ENCODE measurements around the gene SLC25A48. TPM values are rescaled to one million over a fixed set of nuclear protein-coding genes. Genes with fewer than 3 reads are reported as not detected.

The SLC25A48 gene
- total RNA-seq, 1 experiment from 2014 or later: not detected

DNA sequence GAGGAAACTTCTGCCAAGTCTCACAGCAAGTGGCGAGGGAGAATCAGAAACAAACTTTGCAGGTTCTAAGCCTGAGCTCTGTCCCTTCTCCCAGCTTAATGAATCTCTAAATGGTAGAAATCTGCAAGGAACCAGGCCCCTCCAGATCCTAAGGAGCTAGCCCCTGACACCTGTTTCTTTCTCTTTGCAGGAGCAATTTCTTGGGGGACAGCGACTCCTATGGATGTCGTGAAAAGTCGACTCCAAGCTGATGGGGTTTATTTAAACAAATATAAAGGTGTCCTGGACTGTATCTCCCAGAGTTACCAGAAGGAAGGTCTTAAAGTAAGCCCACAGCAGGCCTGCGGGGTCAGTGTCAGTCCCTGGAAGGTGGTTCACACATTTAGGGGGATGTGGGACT is 39.4 kb downstream of the SLC25A48 start:
- TF ChIP-seq SIN3A (IDR thresholded peaks at IDR 0.05; ENCODE audit: borderline replicate concordance, insufficient read depth, low read depth, low read length) (no peak), TCF7L2 (IDR thresholded peaks at IDR 0.05; ENCODE audit: low read depth, low read length) (no peak), POLR2AphosphoS5 (IDR thresholded peaks at IDR 0.05; ENCODE audit: low read depth, low read length) (no peak)
- TF ChIP-seq, protein P1, sequence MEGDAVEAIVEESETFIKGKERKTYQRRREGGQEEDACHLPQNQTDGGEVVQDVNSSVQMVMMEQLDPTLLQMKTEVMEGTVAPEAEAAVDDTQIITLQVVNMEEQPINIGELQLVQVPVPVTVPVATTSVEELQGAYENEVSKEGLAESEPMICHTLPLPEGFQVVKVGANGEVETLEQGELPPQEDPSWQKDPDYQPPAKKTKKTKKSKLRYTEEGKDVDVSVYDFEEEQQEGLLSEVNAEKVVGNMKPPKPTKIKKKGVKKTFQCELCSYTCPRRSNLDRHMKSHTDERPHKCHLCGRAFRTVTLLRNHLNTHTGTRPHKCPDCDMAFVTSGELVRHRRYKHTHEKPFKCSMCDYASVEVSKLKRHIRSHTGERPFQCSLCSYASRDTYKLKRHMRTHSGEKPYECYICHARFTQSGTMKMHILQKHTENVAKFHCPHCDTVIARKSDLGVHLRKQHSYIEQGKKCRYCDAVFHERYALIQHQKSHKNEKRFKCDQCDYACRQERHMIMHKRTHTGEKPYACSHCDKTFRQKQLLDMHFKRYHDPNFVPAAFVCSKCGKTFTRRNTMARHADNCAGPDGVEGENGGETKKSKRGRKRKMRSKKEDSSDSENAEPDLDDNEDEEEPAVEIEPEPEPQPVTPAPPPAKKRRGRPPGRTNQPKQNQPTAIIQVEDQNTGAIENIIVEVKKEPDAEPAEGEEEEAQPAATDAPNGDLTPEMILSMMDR (IDR thresholded peaks at IDR 0.05): peak; percentile 53
- DNase-seq (ENCODE audit: low read depth, low spot score): no peak
- ChIA-PET CTCF (interaction anchor here (2.2 kb wide), 1 partner anchor 308 kb away, joined by 6 read pairs; no protein-coding TSS in a partner anchor), POLR2A (interaction anchor here (0.6 kb wide), 1 partner anchor 319 kb away, joined by 8 read pairs; the partner anchor contains the start of gene SMIM32)
- Histone ChIP-seq H3K36me3 (ENCODE audit: control insufficient read depth, insufficient read depth, low read length) (no peaks in the 10 kb centered on the region), H3K9me3 (ENCODE audit: control insufficient read depth, insufficient read depth, low read depth, low read length) (no peaks in the 10 kb centered on the region), H3K4me1 (ENCODE audit: control insufficient read depth, insufficient read depth, low read length) (no peaks in the 10 kb centered on the region), H3K27ac (ENCODE audit: low read length) (no peak overlapping the region), H3K4me3 (ENCODE audit: low read depth in 2 of 2, low read length in 2 of 2) (no peak overlapping the region), H3K27me3 (ENCODE audit: control insufficient read depth, insufficient read depth, low read length) (peaks cover 2% of the 10 kb centered on the region; the same call in 1 of the 2 replicates)
- in situ Hi-C loops (cut with HindIII; ENCODE audit: low pct_unique_long_range_greater_than_20kb, low sequenced_read_pairs): no loop called here
- BruUV-seq (replicated peaks): no TSS peak
- ATAC-seq: no peak
- intact Hi-C loops (cut with micrococcal nuclease; ENCODE audit: unreplicated experiment): no loop called here

DNA sequence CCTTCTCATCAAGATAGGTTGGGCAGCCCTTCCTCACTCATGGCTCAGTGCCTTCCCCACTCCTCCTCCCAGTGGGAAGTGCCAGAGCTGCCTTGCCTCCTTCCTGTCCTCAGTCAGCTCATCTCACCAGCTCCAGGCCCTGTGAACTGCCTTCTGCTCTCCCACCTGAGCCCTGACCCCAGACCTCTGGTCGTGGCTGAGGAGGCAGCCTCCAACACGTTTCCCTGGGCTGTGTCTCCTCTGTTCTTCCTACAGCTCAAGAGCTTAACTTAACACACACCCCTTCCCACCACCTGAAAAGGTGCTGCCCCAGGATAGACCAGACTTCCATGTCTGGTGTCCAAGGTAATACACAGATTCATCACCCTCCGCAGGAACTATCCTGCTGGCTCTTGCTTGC is 40.0 kb downstream of the SLC25A48 start:
- Histone ChIP-seq H3K36me3 (ENCODE audit: control insufficient read depth, insufficient read depth, low read length) (no peaks in the 10 kb centered on the region), H3K4me3 (ENCODE audit: low read depth in 2 of 2, low read length in 2 of 2) (no peak overlapping the region), H3K27me3 (ENCODE audit: control insufficient read depth, insufficient read depth, low read length) (peaks cover 2% of the 10 kb centered on the region; the same call in 1 of the 2 replicates), H3K9me3 (ENCODE audit: control insufficient read depth, insufficient read depth, low read depth, low read length) (no peaks in the 10 kb centered on the region), H3K27ac (ENCODE audit: low read length) (no peak overlapping the region), H3K4me1 (ENCODE audit: control insufficient read depth, insufficient read depth, low read length) (no peaks in the 10 kb centered on the region)
- in situ Hi-C loops (cut with HindIII; ENCODE audit: low pct_unique_long_range_greater_than_20kb, low sequenced_read_pairs): no loop called here
- DNase-seq (ENCODE audit: low read depth, low spot score) (no peak), ATAC-seq (no peak)
- no TSS peak for BruUV-seq (replicated peaks)
- intact Hi-C loops (cut with micrococcal nuclease; ENCODE audit: unreplicated experiment): no loop called here
- no peak for TF ChIP-seq SIN3A (IDR thresholded peaks at IDR 0.05; ENCODE audit: borderline replicate concordance, insufficient read depth, low read depth, low read length)
- TF ChIP-seq POLR2AphosphoS5 (IDR thresholded peaks at IDR 0.05; ENCODE audit: low read depth, low read length): no peak
- TF ChIP-seq, protein P1 (IDR thresholded peaks at IDR 0.05): no peak
- TF ChIP-seq TCF7L2 (IDR thresholded peaks at IDR 0.05; ENCODE audit: low read depth, low read length): no peak
- TF ChIP-seq, protein P2, sequence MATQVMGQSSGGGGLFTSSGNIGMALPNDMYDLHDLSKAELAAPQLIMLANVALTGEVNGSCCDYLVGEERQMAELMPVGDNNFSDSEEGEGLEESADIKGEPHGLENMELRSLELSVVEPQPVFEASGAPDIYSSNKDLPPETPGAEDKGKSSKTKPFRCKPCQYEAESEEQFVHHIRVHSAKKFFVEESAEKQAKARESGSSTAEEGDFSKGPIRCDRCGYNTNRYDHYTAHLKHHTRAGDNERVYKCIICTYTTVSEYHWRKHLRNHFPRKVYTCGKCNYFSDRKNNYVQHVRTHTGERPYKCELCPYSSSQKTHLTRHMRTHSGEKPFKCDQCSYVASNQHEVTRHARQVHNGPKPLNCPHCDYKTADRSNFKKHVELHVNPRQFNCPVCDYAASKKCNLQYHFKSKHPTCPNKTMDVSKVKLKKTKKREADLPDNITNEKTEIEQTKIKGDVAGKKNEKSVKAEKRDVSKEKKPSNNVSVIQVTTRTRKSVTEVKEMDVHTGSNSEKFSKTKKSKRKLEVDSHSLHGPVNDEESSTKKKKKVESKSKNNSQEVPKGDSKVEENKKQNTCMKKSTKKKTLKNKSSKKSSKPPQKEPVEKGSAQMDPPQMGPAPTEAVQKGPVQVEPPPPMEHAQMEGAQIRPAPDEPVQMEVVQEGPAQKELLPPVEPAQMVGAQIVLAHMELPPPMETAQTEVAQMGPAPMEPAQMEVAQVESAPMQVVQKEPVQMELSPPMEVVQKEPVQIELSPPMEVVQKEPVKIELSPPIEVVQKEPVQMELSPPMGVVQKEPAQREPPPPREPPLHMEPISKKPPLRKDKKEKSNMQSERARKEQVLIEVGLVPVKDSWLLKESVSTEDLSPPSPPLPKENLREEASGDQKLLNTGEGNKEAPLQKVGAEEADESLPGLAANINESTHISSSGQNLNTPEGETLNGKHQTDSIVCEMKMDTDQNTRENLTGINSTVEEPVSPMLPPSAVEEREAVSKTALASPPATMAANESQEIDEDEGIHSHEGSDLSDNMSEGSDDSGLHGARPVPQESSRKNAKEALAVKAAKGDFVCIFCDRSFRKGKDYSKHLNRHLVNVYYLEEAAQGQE (IDR thresholded peaks at IDR 0.05; ENCODE audit: insufficient read depth in 1 of 2, low read depth in 2 of 2, low read length in 1 of 2): no peak
- ChIA-PET CTCF (interaction anchor here (2.2 kb wide), 1 partner anchor 309 kb away, joined by 6 read pairs; no protein-coding TSS in a partner anchor), POLR2A (interaction anchor here (0.6 kb wide), 1 partner anchor 318 kb away, joined by 8 read pairs; the partner anchor contains the start of gene SMIM32)
